Measurements from ENCODE around the gene TRIM62.

TRIM62 gene

DNA sequence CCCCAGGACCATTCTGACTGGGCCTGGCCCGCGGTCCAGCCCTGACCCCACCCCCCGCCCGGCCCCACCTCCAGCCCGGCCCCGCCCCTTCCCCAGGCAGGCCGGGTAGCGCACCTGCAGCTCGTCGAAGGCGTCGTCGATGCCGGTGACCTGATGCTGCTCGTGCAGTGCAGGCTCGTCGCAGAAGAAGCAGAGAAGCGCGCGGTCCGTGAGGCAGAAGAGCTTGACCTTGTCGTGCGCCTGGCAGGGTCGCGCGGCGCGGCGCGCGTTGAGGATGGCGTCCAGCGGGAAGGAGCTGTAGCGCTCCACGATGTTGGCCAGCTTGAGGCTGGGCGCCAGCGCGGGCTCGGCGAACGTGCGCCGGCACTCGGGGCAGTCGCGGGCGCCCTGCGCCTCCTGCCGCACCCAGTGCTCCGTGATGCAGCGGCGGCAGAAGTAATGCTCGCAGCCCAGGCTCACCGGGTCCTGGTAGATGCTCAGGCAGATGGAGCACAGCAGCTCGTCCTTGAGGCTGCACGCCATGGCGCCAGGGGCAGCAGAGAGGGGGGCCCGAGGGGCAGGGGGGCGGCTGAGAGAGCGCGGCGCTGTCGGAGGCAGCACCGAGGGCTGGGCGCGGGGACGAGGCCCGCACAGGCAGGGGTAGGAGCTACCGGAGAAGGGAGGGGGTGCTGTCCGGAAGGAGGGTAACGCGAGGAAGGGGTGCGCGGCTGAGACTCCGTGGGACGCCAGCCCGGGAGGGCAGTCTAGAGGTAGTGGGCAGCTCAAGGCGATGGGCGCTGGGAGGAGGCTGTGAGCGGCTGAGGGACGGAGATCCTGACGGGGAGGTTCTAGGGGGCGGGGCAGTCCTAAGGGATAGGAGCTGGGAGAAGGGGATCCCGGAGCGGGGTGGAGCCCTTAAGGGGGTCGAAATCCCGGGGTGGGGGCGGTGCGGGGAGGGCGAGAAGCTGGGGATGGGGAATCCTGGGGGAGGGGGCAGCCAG, 642 bp downstream of the TRIM62 start:
- in situ Hi-C loops (cut with HindIII; ENCODE audit: low sequenced_read_pairs), result no loop called here

GRCh38 chr1:33180226-33180910, 1.5 kb downstream of the TRIM62 start:
- in situ Hi-C loops (cut with HindIII; ENCODE audit: low sequenced_read_pairs), result no loop called here

GRCh38 chr1:33178836-33179439, 2.9 kb downstream of the TRIM62 start:
- in situ Hi-C loops (cut with HindIII; ENCODE audit: low sequenced_read_pairs), result no loop called here

- in situ Hi-C loops (cut with HindIII; ENCODE audit: low sequenced_read_pairs), result no loop called here
Observed at GRCh38 chr1:33177996-33178540, 3.8 kb downstream of the TRIM62 start.

DNA sequence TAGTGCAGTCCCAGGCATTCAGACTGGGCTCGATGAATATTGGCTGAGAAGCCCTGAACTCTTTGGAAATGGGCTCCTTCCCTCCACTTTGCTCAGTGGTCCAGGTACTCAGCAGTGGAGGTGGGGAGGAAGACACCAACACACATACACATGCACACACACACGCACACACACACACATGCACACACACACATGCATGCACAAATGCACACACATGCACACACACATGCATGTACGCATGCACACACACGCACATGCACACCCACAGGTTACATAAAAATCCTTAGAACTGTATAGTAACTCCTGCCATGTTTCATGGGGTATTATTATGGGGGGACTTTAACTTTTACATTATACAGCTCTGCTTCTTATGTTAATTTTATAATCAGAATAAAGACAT, 5.0 kb downstream of the TRIM62 start:
- in situ Hi-C loops (cut with HindIII; ENCODE audit: low sequenced_read_pairs), result no loop called here

DNA sequence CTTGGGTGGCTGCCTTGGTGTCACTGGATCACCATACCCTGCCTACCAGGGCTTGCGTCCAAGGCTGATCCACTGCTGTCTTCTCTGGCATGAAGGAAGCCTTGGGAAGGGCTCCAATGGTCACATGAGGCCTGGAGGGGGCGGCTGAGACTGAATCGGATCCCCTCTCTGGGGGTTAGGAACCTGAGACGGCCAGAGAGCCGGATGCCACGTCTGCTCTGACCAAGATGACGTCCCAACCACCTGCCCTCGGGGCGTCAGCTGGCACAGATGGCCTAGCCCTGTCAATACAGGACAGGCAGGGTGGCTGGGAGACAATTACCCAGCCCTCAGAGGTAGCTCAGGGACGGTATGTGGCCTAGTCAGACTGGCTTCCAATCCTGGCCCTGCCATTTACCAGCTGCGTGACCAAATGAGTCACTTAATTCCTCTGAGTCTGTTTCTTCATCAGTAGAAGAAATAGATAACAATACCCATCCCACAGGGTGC, 5.4 kb downstream of the TRIM62 start:
- in situ Hi-C loops (cut with HindIII; ENCODE audit: low sequenced_read_pairs), result no loop called here

GRCh38 chr1:33175865-33176264, 6.0 kb downstream of the TRIM62 start:
- in situ Hi-C loops (cut with HindIII; ENCODE audit: low sequenced_read_pairs), result no loop called here

- in situ Hi-C loops (cut with HindIII; ENCODE audit: low sequenced_read_pairs), result no loop called here
Observed at GRCh38 chr1:33173091-33173490, 8.8 kb downstream of the TRIM62 start.

GRCh38 chr1:33171977-33172813, 9.6 kb downstream of the TRIM62 start:
- in situ Hi-C loops (cut with HindIII; ENCODE audit: low sequenced_read_pairs), result no loop called here

DNA sequence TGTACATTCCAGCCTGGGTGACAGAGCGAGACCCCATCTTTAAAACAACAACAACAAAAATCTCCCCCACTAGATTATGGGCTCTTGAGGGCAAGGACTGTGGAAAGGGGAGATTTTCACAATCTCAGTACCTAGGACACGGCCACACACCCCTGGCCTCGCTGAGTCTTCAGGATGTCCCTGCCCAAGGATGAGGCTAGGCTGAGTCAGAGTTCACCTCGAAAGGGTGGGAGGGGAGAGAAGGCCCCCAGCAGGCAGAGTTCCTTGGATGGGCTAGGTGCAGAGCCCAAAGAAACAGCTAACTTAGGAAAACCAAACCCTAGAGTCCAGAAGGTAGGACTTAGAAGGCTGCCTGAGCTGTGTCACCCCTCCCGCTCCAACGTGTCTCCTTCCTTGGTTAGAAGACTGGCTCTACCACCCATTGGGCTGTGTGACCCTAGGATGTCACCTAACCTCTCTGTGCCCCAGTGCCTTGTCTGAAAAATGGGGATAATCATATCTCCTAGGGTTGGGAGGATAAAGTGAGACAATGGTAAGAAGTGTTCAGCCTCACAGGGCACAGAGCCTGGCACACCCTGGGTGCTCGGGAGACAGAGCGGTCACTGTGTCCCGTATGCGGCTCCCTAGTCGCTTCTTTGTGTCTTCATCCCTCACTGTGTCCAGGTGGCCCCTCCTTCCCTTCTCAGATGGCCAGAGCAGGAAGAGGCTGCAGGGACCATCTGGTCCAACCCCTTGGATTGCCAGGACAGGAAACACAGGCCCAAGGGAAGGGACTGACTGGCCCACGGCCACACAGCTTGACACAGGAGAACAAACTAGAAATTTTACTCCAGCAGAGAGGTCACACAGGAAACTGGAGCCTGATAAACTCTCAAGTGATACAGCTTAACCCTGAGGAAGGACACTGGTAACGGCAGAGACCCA, 11.2 kb downstream of the TRIM62 start:
- in situ Hi-C loops (cut with HindIII; ENCODE audit: low sequenced_read_pairs), result no loop called here

DNA sequence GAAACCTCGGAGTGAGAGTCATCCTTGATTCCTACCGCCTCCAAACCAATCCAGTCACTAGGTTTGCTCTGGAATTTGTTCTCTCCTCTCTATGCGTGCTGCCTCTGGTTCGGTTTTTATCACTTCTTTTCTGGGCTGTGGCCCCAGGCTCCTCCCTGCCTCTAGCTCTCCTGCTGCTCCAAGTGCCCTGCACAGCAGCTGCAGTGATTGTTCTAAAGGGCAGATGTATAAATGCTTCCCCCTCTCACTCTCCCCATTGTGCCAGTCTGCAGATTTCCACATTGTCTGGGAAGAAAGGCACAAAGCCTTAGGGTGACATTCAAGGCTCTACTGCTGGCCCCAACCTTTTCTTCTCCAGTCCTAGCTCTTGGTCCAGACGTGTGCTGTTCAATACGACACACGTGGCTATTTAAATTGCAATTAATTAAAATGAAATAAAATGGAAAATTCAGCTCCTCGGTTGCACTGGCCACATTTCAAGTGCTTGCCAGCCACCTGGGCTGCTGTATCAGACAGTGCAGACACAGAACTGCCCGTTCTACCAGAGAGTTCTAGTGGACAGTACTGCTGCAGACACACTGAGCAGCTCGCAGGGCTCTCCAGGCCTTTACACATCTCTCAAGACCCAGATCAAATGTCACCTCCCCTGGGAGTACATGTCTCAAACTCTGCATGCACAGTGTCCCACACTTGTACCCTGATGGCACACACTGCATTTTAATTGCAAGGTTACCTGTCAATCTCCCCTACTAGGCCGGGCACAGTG, 12.4 kb downstream of the TRIM62 start:
- in situ Hi-C loops (cut with HindIII; ENCODE audit: low sequenced_read_pairs), result no loop called here

DNA sequence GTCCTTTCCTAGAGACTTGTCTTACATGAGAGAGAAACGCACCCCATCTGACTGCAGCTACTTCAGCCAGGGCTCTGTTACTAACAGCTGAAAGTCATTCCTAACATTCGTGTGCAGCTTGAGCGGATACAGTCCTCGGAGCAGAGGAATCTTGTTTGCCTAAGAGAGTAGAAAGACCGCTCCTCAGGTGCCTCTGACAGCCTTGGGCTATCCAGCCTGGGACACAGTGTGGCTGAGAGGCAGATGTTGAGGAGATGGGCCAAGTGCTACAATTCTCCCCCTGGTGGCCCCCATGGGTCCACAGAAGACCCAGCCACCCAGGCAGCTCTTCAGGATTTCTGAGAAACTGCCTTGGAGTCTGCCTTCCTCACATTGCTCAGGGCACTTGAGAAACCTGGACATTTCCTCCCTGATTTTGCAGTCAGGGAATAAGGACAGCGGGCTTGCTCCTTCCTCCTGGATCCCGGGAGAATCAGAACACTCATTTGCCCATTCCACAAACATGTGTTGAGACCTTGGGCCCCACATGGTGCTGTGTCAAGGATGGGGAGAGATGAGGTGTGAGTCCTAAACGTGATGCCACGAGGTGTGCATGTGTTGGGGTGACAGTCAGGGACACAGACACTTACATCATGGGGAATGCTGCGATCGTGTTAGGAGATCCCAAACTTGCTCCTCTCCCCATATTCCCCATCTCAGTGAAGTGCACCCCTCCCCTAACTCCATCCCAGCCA, 13.1 kb downstream of the TRIM62 start:
- in situ Hi-C loops (cut with HindIII; ENCODE audit: low sequenced_read_pairs), result no loop called here

DNA sequence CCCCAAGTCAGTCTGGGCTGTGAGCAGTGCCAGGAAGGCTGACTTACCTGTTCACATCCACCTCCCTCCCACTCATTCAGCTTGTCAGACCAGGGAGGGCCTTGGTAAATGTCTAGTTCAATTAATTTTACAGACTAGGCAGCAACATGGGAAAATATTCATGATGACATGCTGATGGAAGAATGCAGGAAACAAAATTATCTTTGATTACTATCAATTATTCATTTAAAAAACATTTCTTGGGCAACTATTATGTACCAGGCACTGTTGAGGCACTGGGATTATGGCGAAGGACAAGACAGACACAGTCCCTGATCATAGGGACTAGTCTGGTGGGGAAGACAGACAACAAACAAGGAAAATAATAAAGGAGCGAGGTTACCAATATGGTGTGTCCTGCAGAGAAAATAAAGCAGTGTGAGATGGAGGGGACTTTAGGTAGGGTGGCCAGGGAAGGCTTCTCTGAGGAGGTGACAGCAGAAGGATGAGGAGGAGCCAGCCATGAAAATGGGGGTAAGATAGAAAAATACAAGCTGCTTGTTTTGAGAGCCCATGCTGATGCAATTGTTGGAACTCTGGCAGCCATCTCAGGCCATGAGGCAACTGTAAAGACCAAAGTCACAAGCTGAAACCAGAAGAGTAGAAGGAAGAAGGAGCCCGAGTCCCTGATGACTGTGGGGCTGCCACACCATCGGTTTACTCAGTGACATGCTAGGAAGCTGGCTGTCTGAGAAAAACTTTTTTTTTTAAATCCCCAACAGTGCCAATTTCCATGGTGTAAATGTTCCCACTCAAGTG, 14.0 kb downstream of the TRIM62 start:
- in situ Hi-C loops (cut with HindIII; ENCODE audit: low sequenced_read_pairs), result no loop called here

GRCh38 chr1:33165809-33166208, 16.0 kb downstream of the TRIM62 start:
- in situ Hi-C loops (cut with HindIII; ENCODE audit: low sequenced_read_pairs), result no loop called here

DNA sequence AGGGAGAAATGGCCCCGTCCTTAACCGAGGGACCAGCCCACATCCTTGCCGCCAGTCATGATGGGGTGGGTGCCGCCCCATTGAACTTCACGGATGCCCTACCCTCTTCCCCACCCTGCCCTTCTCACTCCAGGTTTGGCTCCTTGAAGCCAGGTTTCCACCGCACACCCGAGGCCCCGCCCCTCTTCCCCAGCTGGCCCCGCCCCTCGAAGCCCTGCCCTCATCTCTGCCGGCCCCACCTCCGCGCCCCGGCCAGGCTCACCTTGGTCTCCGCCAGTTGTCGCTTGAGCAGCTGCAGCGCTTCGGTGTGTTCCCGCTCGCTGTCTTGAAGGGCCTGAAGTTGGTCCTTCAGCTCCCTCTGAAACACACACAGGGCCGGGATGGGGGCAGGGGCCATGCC, 16.6 kb downstream of the TRIM62 start:
- in situ Hi-C loops (cut with HindIII; ENCODE audit: low sequenced_read_pairs), result no loop called here

GRCh38 chr1:33163621-33164519, 18.0 kb downstream of the TRIM62 start:
- in situ Hi-C loops (cut with HindIII; ENCODE audit: low sequenced_read_pairs), result no loop called here
